Activated CD8-positive, alpha-beta T cell treated with anti-CD3 and anti-CD28 coated beads for 36 hours (primary cell): ENCODE results near the gene PLXNA1. TPM values are rescaled to one million over a fixed set of nuclear protein-coding genes. Genes with fewer than 3 reads are reported as not detected.
A peak's percentile ranks its signal among the peaks of the same experiment; 100 is the strongest.

Source experiments
- ATAC-seq: fragments of 200-7000 bp; cut with Tn5 transposase; one replicate; pipeline ENCODE4 v1.10.0; 2021; ENCODE audit warnings: mild to moderate bottlenecking, moderate library complexity
- CTCF ChIA-PET: fragments of 350-600 bp; sonication (Branson Sonifier 250); formaldehyde crosslinking; loops from one replicate; lab custom pipeline; 2021; ENCODE audit warnings: antibody characterized with exemption; lab: Charles Lee
- POLR2A ChIA-PET: fragments of 350-600 bp; sonication (Branson Sonifier 250); formaldehyde crosslinking; loops from one replicate; lab custom pipeline; 2021; ENCODE audit warnings: antibody characterized with exemption; lab: Charles Lee
- DNase-seq: peaks from one replicate; pipeline ENCODE4 v3.0.0-alpha.2; 2020
- H3K27ac Mint-ChIP-seq: one replicate; pipeline ENCODE4 v1.8.0; 2021; ENCODE audit warnings: mild to moderate bottlenecking, mixed read lengths
- H3K27me3 Mint-ChIP-seq: one replicate; pipeline ENCODE4 v1.8.0; 2021; ENCODE audit warnings: mixed read lengths
- H3K36me3 Mint-ChIP-seq: one replicate; pipeline ENCODE4 v1.8.0; 2021; ENCODE audit warnings: low read depth, mixed read lengths
- H3K4me1 Mint-ChIP-seq: one replicate; pipeline ENCODE4 v1.8.0; 2021; ENCODE audit warnings: low read depth, mixed read lengths
- H3K4me3 Mint-ChIP-seq: one replicate; pipeline ENCODE4 v1.8.0; 2021; ENCODE audit warnings: mild to moderate bottlenecking, moderate library complexity, mixed read lengths
- H3K9me3 Mint-ChIP-seq: one replicate; pipeline ENCODE4 v1.8.0; 2021; ENCODE audit warnings: mixed read lengths
- intact Hi-C: fragments of 100-400 bp; cut with micrococcal nuclease; formaldehyde crosslinking; loops from one replicate; pipeline ENCODE4 v1.10.0; 2022
- total RNA-seq, 2 experiments: library from RNA; stranded (reverse); gene quantifications; one replicate each; pipeline ENCODE4 v1.2.3, GENCODE V29; 2021
- TF ChIP-seq, protein P1 (sequence below): fragments of 200-600 bp; IDR thresholded peaks from one replicate; pipeline ENCODE4 v1.8.0; 2022; ENCODE audit warnings: antibody characterized with exemption, mild to moderate bottlenecking

The PLXNA1 gene
- total RNA-seq, 2 experiments from 2014 or later = 5.1 to 6.6 TPM

DNA sequence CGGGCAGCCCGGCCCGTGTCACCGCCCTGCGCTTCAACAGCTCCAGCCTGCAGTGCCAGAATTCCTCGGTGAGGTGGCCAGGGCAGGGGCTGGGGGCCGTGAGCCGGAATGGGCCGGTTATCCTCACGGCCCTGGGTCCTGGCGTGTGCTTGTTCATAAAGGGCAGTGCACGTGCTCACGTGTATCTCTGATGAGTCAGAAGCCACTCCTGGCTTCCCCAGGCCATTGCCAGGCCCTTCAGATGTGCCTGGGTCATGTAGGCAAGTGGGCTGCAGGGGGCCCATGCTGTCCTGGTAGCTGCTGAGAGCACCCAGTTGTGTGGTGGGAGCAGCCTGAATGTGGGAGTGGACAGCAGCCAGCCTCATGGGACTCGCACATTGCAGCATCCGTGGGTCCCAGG lies 29.2 kb downstream of the PLXNA1 start:
- no peak for ATAC-seq
- ChIA-PET POLR2A (no interaction called here), CTCF (no interaction called here)
- Mint-ChIP-seq H3K27me3 (no peaks in the 10 kb centered on the region), H3K36me3 (peaks cover 7% of the 10 kb centered on the region), H3K4me3 (no peak overlapping the region), H3K9me3 (no peaks in the 10 kb centered on the region), H3K27ac (no peak overlapping the region), H3K4me1 (no peaks in the 10 kb centered on the region)
- intact Hi-C loops = no loop called here
- no peak for DNase-seq
- TF ChIP-seq, protein P1, sequence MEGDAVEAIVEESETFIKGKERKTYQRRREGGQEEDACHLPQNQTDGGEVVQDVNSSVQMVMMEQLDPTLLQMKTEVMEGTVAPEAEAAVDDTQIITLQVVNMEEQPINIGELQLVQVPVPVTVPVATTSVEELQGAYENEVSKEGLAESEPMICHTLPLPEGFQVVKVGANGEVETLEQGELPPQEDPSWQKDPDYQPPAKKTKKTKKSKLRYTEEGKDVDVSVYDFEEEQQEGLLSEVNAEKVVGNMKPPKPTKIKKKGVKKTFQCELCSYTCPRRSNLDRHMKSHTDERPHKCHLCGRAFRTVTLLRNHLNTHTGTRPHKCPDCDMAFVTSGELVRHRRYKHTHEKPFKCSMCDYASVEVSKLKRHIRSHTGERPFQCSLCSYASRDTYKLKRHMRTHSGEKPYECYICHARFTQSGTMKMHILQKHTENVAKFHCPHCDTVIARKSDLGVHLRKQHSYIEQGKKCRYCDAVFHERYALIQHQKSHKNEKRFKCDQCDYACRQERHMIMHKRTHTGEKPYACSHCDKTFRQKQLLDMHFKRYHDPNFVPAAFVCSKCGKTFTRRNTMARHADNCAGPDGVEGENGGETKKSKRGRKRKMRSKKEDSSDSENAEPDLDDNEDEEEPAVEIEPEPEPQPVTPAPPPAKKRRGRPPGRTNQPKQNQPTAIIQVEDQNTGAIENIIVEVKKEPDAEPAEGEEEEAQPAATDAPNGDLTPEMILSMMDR = no peak

DNA sequence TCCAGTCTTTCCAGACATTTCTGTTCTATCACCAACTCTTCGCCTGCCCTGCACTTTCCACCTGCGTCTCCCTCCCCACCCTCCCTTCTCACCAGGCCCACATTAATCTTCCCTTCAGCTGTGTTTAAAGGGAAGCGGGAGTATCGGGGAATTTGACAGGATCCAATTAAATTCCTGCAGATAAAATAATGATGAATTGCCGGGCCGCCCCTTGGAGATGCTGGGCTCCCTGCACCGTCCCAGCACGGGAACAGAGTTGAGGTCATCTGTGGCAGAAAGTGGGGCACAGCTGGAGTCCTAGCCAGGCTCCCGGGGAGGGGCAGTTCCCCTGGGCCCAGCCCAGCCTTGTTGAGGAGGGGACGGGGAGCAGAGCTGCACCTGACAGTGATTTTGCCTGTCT lies 30.3 kb downstream of the PLXNA1 start:
- no peak for ATAC-seq
- Mint-ChIP-seq H3K9me3 (no peaks in the 10 kb centered on the region), H3K4me3 (no peak overlapping the region), H3K36me3 (peaks cover 11% of the 10 kb centered on the region), H3K27ac (no peak overlapping the region), H3K4me1 (no peaks in the 10 kb centered on the region), H3K27me3 (no peaks in the 10 kb centered on the region)
- POLR2A ChIA-PET = no interaction called here
- intact Hi-C loops = no loop called here
- CTCF ChIA-PET = no interaction called here
- no peak for DNase-seq
- TF ChIP-seq, protein P1 = no peak

DNA sequence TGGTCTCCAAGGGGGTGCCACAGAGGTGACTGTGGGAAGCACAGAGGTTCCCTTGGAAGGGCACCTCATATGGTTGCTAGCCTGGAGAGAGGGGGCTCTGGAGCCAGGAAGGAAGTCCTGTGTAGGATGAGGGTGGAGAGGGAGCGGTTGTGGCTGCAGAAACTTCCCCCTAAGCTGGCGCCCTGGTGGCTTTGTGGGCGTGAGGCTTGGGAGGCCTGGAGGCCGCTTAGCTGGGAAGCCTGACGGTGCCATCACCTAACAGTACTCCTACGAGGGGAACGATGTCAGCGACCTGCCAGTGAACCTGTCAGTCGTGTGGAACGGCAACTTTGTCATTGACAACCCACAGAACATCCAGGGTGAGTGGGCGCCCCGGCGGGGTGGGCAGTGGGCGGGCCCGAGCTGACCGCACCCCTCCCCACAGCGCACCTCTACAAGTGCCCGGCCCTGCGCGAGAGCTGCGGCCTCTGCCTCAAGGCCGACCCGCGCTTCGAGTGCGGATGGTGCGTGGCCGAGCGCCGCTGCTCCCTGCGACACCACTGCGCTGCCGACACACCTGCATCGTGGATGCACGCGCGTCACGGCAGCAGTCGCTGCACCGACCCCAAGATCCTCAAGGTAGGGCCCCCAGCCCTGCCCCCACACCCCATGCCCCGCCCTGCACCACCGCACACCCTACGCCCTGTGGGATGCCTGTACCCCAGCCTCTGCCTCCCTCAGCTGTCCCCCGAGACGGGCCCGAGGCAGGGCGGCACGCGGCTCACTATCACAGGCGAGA lies 31.0 kb downstream of the PLXNA1 start:
- no peak overlapping the region for H3K27ac Mint-ChIP-seq
- intact Hi-C loops = no loop called here
- no peaks in the 10 kb centered on the region for H3K9me3 Mint-ChIP-seq
- ATAC-seq = no peak
- CTCF ChIA-PET = no interaction called here
- POLR2A ChIA-PET = no interaction called here
- no peak for DNase-seq
- H3K36me3 Mint-ChIP-seq = peaks cover 14% of the 10 kb centered on the region
- H3K27me3 Mint-ChIP-seq = no peaks in the 10 kb centered on the region
- no peaks in the 10 kb centered on the region for H3K4me1 Mint-ChIP-seq
- TF ChIP-seq, protein P1 = no peak
- H3K4me3 Mint-ChIP-seq = no peak overlapping the region

DNA sequence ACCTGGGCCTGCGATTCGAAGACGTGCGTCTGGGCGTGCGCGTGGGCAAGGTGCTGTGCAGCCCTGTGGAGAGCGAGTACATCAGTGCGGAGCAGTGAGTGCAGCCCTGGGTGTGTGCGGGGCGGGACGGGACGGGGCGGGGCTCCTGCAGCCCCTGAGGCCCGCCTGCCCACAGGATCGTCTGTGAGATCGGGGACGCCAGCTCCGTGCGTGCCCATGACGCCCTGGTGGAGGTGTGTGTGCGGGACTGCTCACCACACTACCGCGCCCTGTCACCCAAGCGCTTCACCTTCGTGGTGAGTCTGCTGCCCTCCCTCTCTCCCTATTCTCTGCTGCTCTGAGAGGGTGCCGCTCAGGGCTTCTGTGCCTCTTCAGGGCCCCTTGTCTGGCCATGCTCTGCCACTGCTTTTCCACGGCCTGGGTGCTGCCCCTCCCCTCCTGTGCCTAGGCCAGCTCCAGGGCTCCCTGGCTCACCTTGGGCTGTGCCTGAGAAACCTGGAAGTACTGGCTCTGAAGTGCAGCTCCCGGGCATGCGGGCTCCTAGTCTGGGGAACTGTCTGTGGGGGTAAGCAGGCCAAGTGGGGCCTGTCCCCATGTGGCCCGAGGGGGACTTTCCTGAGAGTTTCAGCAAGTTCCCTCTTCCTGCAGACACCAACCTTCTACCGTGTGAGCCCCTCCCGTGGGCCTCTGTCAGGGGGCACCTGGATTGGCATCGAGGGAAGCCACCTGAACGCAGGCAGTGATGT lies 31.8 kb downstream of the PLXNA1 start:
- intact Hi-C loops = no loop called here
- peaks cover 14% of the 10 kb centered on the region for H3K36me3 Mint-ChIP-seq
- no peak for DNase-seq
- no peak overlapping the region for H3K27ac Mint-ChIP-seq
- no peaks in the 10 kb centered on the region for H3K4me1 Mint-ChIP-seq
- peak; percentile 20 for ATAC-seq
- H3K4me3 Mint-ChIP-seq = no peak overlapping the region
- ChIA-PET CTCF (no interaction called here), POLR2A (no interaction called here)
- TF ChIP-seq, protein P1 = no peak
- H3K27me3 Mint-ChIP-seq = no peaks in the 10 kb centered on the region
- no peaks in the 10 kb centered on the region for H3K9me3 Mint-ChIP-seq
